PC-3 (cell line): ENCODE results near the gene WDR88. TPM values are rescaled to one million over a fixed set of nuclear protein-coding genes. Genes with fewer than 3 reads are reported as not detected.

Experiments used
- ATAC-seq: fragments of 200-7000 bp; cut with Tn5 transposase; 2 replicates; pipeline ENCODE4 v1.9.1; 2020; ENCODE audit warnings: mild to moderate bottlenecking, moderate library complexity
- BruUV-seq: library from RNA; stranded (reverse); fragments of 400-500 nt; replicated peaks from 2 replicates; lab custom pipeline; 2021; lab: Mats Ljungman, UMichigan
- CTCF ChIA-PET: fragments of 300-600 bp; sonication (Branson Sonifier 250); formaldehyde crosslinking; loops from one replicate; lab custom pipeline; 2022; ENCODE audit warnings: antibody characterized with exemption; lab: Charles Lee
- POLR2A ChIA-PET: fragments of 300-600 bp; sonication (Branson Sonifier 250); formaldehyde crosslinking; loops from one replicate; lab custom pipeline; 2022; ENCODE audit warnings: antibody characterized with exemption; ENCODE audit not compliant: unreplicated experiment; lab: Charles Lee
- DNase-seq: peaks from one replicate; pipeline ENCODE4 v3.0.0-alpha.2; 2015
- H2AFZ ChIP-seq: fragments of 300-600 bp; sonication (generic); 2 replicates; pipeline ENCODE4 v1.6.0; 2016; ENCODE audit warnings: antibody characterized with exemption, low read length
- H3F3A ChIP-seq: fragments of 300-600 bp; sonication (generic); one replicate; pipeline ENCODE4 v1.6.0; 2017; ENCODE audit warnings: antibody characterized with exemption, low read length, control low read depth, mild to moderate bottlenecking; ENCODE audit not compliant: unreplicated experiment
- H3K27ac ChIP-seq: fragments of 300-600 bp; sonication (generic); 2 replicates; pipeline ENCODE4 v1.5.1; 2016; ENCODE audit warnings: mild to moderate bottlenecking, low read length
- H3K27me3 ChIP-seq: fragments of 300-600 bp; sonication (generic); 2 replicates; pipeline ENCODE4 v1.6.1; 2016; ENCODE audit warnings: low read length, mixed read lengths
- H3K36me3 ChIP-seq: fragments of 300-600 bp; sonication (generic); 2 replicates; pipeline ENCODE4 v1.6.1; 2016; ENCODE audit warnings: low read depth, mixed run types, low read length, mixed read lengths
- H3K4me1 ChIP-seq: fragments of 300-600 bp; sonication (generic); 2 replicates; pipeline ENCODE4 v1.5.1; 2016; ENCODE audit warnings: low read length; ENCODE audit not compliant: insufficient read depth
- H3K4me2 ChIP-seq: fragments of 300-600 bp; sonication (generic); 2 replicates; pipeline ENCODE4 v1.6.0; 2016; ENCODE audit warnings: low read length
- H3K4me3 ChIP-seq: fragments of 300-600 bp; sonication (generic); 2 replicates; pipeline ENCODE4 v1.5.1; 2016; ENCODE audit warnings: mild to moderate bottlenecking, low read length, mixed read lengths
- H3K79me2 ChIP-seq: fragments of 300-600 bp; sonication (generic); 2 replicates; pipeline ENCODE4 v1.6.1; 2017; ENCODE audit warnings: low read length, mixed read lengths
- H3K9ac ChIP-seq: fragments of 300-600 bp; sonication (generic); 2 replicates; pipeline ENCODE4 v1.6.0; 2016; ENCODE audit warnings: mild to moderate bottlenecking, low read length
- H3K9me2 ChIP-seq: fragments of 300-600 bp; sonication (generic); replicated peaks from 2 replicates; pipeline ENCODE4 v1.6.1; 2016; ENCODE audit warnings: mixed run types, low read length, mixed read lengths
- H3K9me3 ChIP-seq: fragments of 300-600 bp; sonication (generic); 2 replicates; pipeline ENCODE4 v1.6.1; 2016; ENCODE audit warnings: low read length, mixed read lengths
- H4K20me1 ChIP-seq: fragments of 300-600 bp; sonication (generic); 2 replicates; pipeline ENCODE4 v1.6.1; 2016; ENCODE audit warnings: low read length, mixed read lengths
- CTCF ChIP-seq: fragments of 300-600 bp; sonication (generic); conservative IDR thresholded peaks from 2 replicates; pipeline ENCODE4 v1.5.1; 2017; ENCODE audit warnings: antibody characterized with exemption, low read depth, mild to moderate bottlenecking, low read length
- EZH2 ChIP-seq: fragments of 300-600 bp; sonication (generic); IDR thresholded peaks from one replicate; pipeline ENCODE4 v1.6.1; 2017; ENCODE audit warnings: antibody characterized with exemption, mild to moderate bottlenecking, low read length; ENCODE audit not compliant: unreplicated experiment
- EZH2phosphoT487 ChIP-seq: fragments of 300-600 bp; sonication (generic); IDR thresholded peaks from 2 replicates; pipeline ENCODE4 v1.6.1; 2018; ENCODE audit warnings: mild to moderate bottlenecking, antibody characterized with exemption, low read length, borderline replicate concordance
- intact Hi-C: fragments of 100-400 bp; cut with micrococcal nuclease; formaldehyde crosslinking; loops from 2 replicates; pipeline ENCODE4 v1.9.0; 2023
- total RNA-seq: library from RNA; depleted of rRNA; stranded (reverse); fragments of >200 nt; gene quantifications from 2 replicates; pipeline ENCODE4 v1.2.3, GENCODE V29; 2014

WDR88 gene
- total RNA-seq, 1 experiment from 2014 or later, result not detected

GRCh38 chr19:33207040-33207620, 75.2 kb downstream of the WDR88 start:
- intact Hi-C loops, result no loop called here
- H3K36me3 ChIP-seq, result no peaks in the 10 kb centered on the region
- no peak overlapping the region for H3K4me3 ChIP-seq
- no peaks in the 10 kb centered on the region for H3K9me2 ChIP-seq
- ChIA-PET POLR2A (no interaction called here), CTCF (no interaction called here)
- no peak for DNase-seq
- no TSS peak for BruUV-seq
- no peak for ATAC-seq
- H3K79me2 ChIP-seq, result no peaks in the 10 kb centered on the region
- no peak overlapping the region for H3K9ac ChIP-seq
- H3K27ac ChIP-seq, result no peak overlapping the region
- H3K4me2 ChIP-seq, result no peak overlapping the region
- no peaks in the 10 kb centered on the region for H3K9me3 ChIP-seq
- H4K20me1 ChIP-seq, result no peaks in the 10 kb centered on the region
- H3K27me3 ChIP-seq, result no peaks in the 10 kb centered on the region
- no peaks in the 10 kb centered on the region for H3F3A ChIP-seq
- no peak overlapping the region for H2AFZ ChIP-seq
- H3K4me1 ChIP-seq, result no peaks in the 10 kb centered on the region
- no peak for TF ChIP-seq EZH2

GRCh38 chr19:33207903-33208302, 76.0 kb downstream of the WDR88 start:
- H3K79me2 ChIP-seq, result no peaks in the 10 kb centered on the region
- TF ChIP-seq EZH2phosphoT487 (no peak), EZH2 (no peak), CTCF (no peak)
- no peak for ATAC-seq
- ChIA-PET POLR2A (no interaction called here), CTCF (no interaction called here)
- intact Hi-C loops, result no loop called here
- no peaks in the 10 kb centered on the region for H3K27me3 ChIP-seq
- no peaks in the 10 kb centered on the region for H3K4me1 ChIP-seq
- H3K4me3 ChIP-seq, result no peak overlapping the region
- DNase-seq, result no peak
- H2AFZ ChIP-seq, result no peak overlapping the region
- no TSS peak for BruUV-seq
- H3K27ac ChIP-seq, result no peak overlapping the region
- H3F3A ChIP-seq, result no peaks in the 10 kb centered on the region
- no peak overlapping the region for H3K4me2 ChIP-seq
- H4K20me1 ChIP-seq, result no peaks in the 10 kb centered on the region
- no peaks in the 10 kb centered on the region for H3K9me2 ChIP-seq
- H3K36me3 ChIP-seq, result no peaks in the 10 kb centered on the region
- no peaks in the 10 kb centered on the region for H3K9me3 ChIP-seq
- no peak overlapping the region for H3K9ac ChIP-seq

DNA sequence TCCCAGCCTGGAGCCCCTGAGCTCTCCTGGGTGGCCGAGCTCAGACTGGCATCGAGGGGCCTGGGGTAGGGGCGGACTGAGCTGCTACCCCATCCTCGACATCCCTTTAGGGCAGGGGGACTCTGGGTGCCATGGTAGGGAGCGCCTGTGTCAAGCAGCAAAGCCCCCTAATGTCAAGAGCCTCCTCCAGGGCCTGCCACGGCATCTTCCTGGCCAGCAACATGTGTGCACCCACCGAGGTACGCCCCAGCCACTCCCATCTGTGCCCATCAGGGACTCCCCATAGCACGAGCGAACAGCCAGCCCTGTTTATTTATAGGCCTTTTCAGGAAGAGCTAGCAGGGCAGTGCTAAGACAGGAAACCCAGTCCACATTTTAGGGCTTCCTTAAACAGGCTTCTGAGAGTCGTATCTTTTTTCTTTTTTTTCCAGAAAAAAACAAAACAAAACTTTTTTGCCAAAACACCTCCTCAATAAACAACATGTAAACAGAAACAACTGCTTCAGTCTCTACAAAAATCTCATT, 76.5 kb downstream of the WDR88 start:
- DNase-seq, result no peak
- no peak overlapping the region for H3K27ac ChIP-seq
- ChIA-PET CTCF (no interaction called here), POLR2A (no interaction called here)
- H3K9me2 ChIP-seq, result no peaks in the 10 kb centered on the region
- no peaks in the 10 kb centered on the region for H3K27me3 ChIP-seq
- H3K79me2 ChIP-seq, result no peaks in the 10 kb centered on the region
- no peaks in the 10 kb centered on the region for H3K4me1 ChIP-seq
- BruUV-seq, result no TSS peak
- no peaks in the 10 kb centered on the region for H3F3A ChIP-seq
- intact Hi-C loops, result no loop called here
- ATAC-seq, result no peak
- no peak for TF ChIP-seq EZH2phosphoT487
- TF ChIP-seq EZH2, result no peak
- no peak for TF ChIP-seq CTCF
- no peaks in the 10 kb centered on the region for H3K9me3 ChIP-seq
- H3K4me2 ChIP-seq, result no peak overlapping the region
- no peaks in the 10 kb centered on the region for H3K36me3 ChIP-seq
- no peaks in the 10 kb centered on the region for H4K20me1 ChIP-seq
- H2AFZ ChIP-seq, result no peak overlapping the region
- H3K9ac ChIP-seq, result no peak overlapping the region
- H3K4me3 ChIP-seq, result no peak overlapping the region
